Activated T-cell treated with anti-CD3 and anti-CD28 coated beads, Interleukin-2, amount 50 U/mL, for 24 hours (primary cell): Measurements from ENCODE around the gene CFAP97D2.
"Not testable (repeated sequence)": the region's sequence is repeated elsewhere in the genome, so short reads cannot be mapped to it uniquely, and the experiment has no call there.

Source experiments
- DNase-seq: peaks from one replicate; pipeline ENCODE4 v3.0.0-alpha.2; 2020
- H3K27ac Mint-ChIP-seq: 2 replicates; pipeline ENCODE4 v1.8.0; 2020; ENCODE audit warnings: mild to moderate bottlenecking, mixed read lengths
- H3K27me3 Mint-ChIP-seq: 2 replicates; pipeline ENCODE4 v1.8.0; 2020; ENCODE audit warnings: mixed read lengths
- H3K36me3 Mint-ChIP-seq: 2 replicates; pipeline ENCODE4 v1.8.0; 2020; ENCODE audit warnings: low read depth, mixed read lengths
- H3K4me1 Mint-ChIP-seq: 2 replicates; pipeline ENCODE4 v1.8.0; 2020; ENCODE audit warnings: low read depth, mixed read lengths
- H3K4me3 Mint-ChIP-seq: 2 replicates; pipeline ENCODE4 v1.8.0; 2020; ENCODE audit warnings: mild to moderate bottlenecking, moderate library complexity, mixed read lengths
- H3K9me3 Mint-ChIP-seq: 2 replicates; pipeline ENCODE4 v1.8.0; 2020; ENCODE audit warnings: mixed read lengths

Gene CFAP97D2

GRCh38 chr13:114148886-114149285, 30.2 kb upstream of the CFAP97D2 start:
- not testable (repeated sequence) for H3K36me3 Mint-ChIP-seq, DNase-seq, H3K27me3 Mint-ChIP-seq, H3K9me3 Mint-ChIP-seq
- H3K27ac Mint-ChIP-seq = peak overlapping the region; percentile 90
- peak overlapping the region; percentile 54 for H3K4me3 Mint-ChIP-seq
- H3K4me1 Mint-ChIP-seq = peaks cover 87% of the 10 kb centered on the region

- H3K4me3 Mint-ChIP-seq = no peak overlapping the region
- H3K27ac Mint-ChIP-seq = peak overlapping the region; percentile 90
- peak; percentile 35 for DNase-seq
- H3K36me3 Mint-ChIP-seq = no peaks in the 10 kb centered on the region
- no peaks in the 10 kb centered on the region for H3K27me3 Mint-ChIP-seq
- H3K9me3 Mint-ChIP-seq = peaks cover 5% of the 10 kb centered on the region
- H3K4me1 Mint-ChIP-seq = peaks cover 88% of the 10 kb centered on the region
Measured at GRCh38 chr13:114149774-114150740, 29.0 kb upstream of the CFAP97D2 start.

DNA sequence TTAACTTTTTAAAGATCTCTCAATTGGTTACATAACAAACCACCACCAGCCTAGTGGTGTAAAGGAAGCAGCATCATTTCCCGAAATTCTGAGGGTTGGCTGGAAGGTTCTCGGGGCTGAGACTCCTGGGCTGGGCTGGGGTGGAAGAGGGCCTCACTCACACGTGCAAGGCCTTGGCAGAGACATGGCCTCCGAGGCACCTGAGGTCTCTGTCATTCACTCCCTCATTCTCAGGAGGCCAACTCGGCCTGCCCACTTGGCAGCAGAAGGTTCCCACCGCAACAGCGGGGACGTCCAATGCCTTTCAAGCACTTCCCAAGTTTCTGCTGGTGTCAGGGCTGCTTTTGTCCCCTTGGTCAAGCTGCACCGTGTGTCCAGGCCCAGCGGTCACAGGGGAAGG, 28.0 kb upstream of the CFAP97D2 start:
- no peaks in the 10 kb centered on the region for H3K27me3 Mint-ChIP-seq
- H3K9me3 Mint-ChIP-seq = peaks cover 5% of the 10 kb centered on the region
- peak; percentile 36 for DNase-seq
- H3K27ac Mint-ChIP-seq = peak overlapping the region; percentile 75
- no peaks in the 10 kb centered on the region for H3K36me3 Mint-ChIP-seq
- H3K4me1 Mint-ChIP-seq = peaks cover 78% of the 10 kb centered on the region
- H3K4me3 Mint-ChIP-seq = peak overlapping the region; percentile 45

DNA sequence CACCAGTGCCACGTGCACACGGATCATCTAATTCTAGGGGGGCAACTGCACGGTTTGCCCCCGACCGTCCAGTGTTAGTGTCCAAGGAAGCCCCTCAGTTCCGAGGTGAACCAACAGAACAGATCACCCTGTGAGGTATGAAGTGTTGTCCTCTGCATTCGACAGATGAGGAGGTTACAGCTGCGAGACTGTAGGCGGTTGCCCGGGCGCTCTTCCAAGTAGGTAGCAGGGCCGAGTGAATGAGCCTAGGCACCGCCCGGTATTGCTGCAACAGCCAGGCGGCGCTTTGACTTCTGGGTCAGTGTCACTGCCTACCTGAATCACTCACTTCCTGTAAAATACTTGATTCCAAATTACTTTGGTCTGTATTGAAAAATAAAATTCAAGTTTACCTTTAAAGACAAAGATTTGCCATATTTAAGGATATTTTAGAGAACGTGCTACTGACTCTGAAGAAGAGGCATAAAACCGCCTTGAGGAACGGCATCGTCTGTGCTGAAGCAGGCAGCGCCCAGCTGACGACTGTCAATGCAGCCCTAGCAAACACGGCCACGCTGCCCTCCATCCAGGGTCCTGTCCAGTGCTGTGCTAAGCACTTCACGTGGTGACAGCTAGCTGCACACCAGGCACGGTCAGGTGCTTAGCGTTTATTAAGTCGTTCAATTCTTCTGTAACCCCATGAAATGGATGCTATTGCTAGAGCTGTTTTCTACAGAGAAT, 27.3 kb upstream of the CFAP97D2 start:
- Mint-ChIP-seq H3K27me3 (no peaks in the 10 kb centered on the region), H3K9me3 (peaks cover 5% of the 10 kb centered on the region), H3K27ac (peak overlapping the region; percentile 75), H3K36me3 (no peaks in the 10 kb centered on the region), H3K4me3 (peak overlapping the region; percentile 45), H3K4me1 (peaks cover 76% of the 10 kb centered on the region)
- DNase-seq = peak; percentile 59

GRCh38 chr13:114152285-114152645, 26.8 kb upstream of the CFAP97D2 start:
- peaks cover 5% of the 10 kb centered on the region for H3K9me3 Mint-ChIP-seq
- H3K27ac Mint-ChIP-seq = no peak overlapping the region
- no peaks in the 10 kb centered on the region for H3K36me3 Mint-ChIP-seq
- peaks cover 75% of the 10 kb centered on the region for H3K4me1 Mint-ChIP-seq
- DNase-seq = no peak
- no peak overlapping the region for H3K4me3 Mint-ChIP-seq
- H3K27me3 Mint-ChIP-seq = no peaks in the 10 kb centered on the region

DNA sequence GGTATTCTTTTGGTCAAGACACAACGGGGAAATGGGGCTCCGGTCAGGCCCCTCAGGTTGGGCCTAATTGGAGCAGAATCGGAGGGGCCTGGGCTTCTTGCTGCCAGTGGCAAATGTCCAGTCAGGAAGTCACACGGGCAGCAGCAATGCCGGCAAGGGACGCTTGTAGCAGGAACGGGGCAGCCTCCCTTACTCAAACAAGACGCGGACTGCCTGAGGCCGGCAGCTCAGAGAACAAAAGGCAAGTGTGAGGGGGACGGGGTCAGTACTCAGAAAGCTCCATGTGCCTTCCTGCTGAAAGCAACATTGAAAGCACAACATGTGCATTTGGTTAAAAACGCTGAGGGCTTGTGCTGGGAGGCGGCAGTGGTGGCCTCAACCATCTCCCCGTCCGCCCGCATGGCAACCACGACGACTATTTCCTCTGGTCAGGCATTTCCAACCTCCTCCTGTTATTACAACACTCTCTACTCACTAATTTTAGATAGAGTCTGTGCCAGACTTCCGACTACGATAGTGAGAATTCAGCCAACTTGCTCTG, 26.2 kb upstream of the CFAP97D2 start:
- Mint-ChIP-seq H3K4me3 (no peak overlapping the region), H3K27ac (no peak overlapping the region), H3K27me3 (no peaks in the 10 kb centered on the region), H3K36me3 (no peaks in the 10 kb centered on the region), H3K4me1 (peaks cover 77% of the 10 kb centered on the region), H3K9me3 (peaks cover 5% of the 10 kb centered on the region)
- no peak for DNase-seq

DNA sequence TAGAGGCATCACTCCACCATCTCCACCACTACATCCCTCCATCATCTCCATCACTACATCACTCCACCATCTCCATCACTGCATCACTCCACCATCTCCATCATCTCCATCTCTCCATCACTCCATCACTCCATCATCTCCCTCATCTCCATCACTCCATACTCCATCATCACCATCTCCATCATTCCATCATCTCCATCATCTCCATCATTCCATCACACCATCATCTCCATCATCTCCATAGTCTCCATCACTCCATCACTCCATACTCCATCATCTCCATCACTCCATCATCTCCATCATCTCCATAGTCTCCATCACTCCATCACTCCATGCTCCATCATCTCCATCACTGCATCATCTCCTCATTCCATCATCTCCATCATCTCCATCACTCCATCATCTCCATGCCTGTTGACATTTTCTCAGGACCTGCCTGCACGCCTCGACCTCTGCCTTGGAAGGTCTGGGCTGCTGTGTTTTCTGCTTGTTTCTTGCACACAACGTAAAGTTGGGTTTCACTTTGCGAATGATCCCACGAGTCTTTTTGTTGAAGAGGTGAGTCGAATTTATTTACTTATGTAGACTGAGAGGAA, 25.5 kb upstream of the CFAP97D2 start:
- Mint-ChIP-seq H3K27me3 (no peaks in the 10 kb centered on the region), H3K27ac (no peak overlapping the region), H3K9me3 (peaks cover 5% of the 10 kb centered on the region), H3K4me3 (peak overlapping the region; percentile 11), H3K36me3 (no peaks in the 10 kb centered on the region), H3K4me1 (peaks cover 74% of the 10 kb centered on the region)
- no peak for DNase-seq

- peak overlapping the region; percentile 69 for H3K27ac Mint-ChIP-seq
- no peak for DNase-seq
Measured at GRCh38 chr13:114154476-114154875, 24.6 kb upstream of the CFAP97D2 start.

GRCh38 chr13:114155320-114155719, 23.7 kb upstream of the CFAP97D2 start:
- no peak for DNase-seq
- no peaks in the 10 kb centered on the region for H3K36me3 Mint-ChIP-seq
- no peak overlapping the region for H3K4me3 Mint-ChIP-seq
- peaks cover 5% of the 10 kb centered on the region for H3K9me3 Mint-ChIP-seq
- peaks cover 74% of the 10 kb centered on the region for H3K4me1 Mint-ChIP-seq
- no peaks in the 10 kb centered on the region for H3K27me3 Mint-ChIP-seq
- H3K27ac Mint-ChIP-seq = no peak overlapping the region

More at GRCh38 chr13:114154476-114154875, 24.6 kb upstream of the CFAP97D2 start:
- peaks cover 74% of the 10 kb centered on the region for H3K4me1 Mint-ChIP-seq
- H3K36me3 Mint-ChIP-seq = no peaks in the 10 kb centered on the region
- H3K9me3 Mint-ChIP-seq = peaks cover 5% of the 10 kb centered on the region
- peak overlapping the region; percentile 34 for H3K4me3 Mint-ChIP-seq
- H3K27me3 Mint-ChIP-seq = no peaks in the 10 kb centered on the region

GRCh38 chr13:114155926-114156883, 22.9 kb upstream of the CFAP97D2 start:
- Mint-ChIP-seq H3K4me1 (peaks cover 74% of the 10 kb centered on the region), H3K9me3 (peaks cover 5% of the 10 kb centered on the region), H3K36me3 (no peaks in the 10 kb centered on the region), H3K4me3 (peak overlapping the region; percentile 20), H3K27me3 (no peaks in the 10 kb centered on the region), H3K27ac (peak overlapping the region; percentile 80)
- no peak for DNase-seq

GRCh38 chr13:114157869-114158495, 21.1 kb upstream of the CFAP97D2 start:
- Mint-ChIP-seq H3K27me3 (no peaks in the 10 kb centered on the region), H3K4me3 (no peak overlapping the region), H3K27ac (no peak overlapping the region), H3K36me3 (no peaks in the 10 kb centered on the region), H3K9me3 (peaks cover 5% of the 10 kb centered on the region), H3K4me1 (peaks cover 73% of the 10 kb centered on the region)
- DNase-seq = no peak

GRCh38 chr13:114158869-114159666, 20.0 kb upstream of the CFAP97D2 start:
- Mint-ChIP-seq H3K4me1 (peaks cover 68% of the 10 kb centered on the region), H3K27ac (peak overlapping the region; percentile 50)
- H3K27me3 Mint-ChIP-seq, H3K36me3 Mint-ChIP-seq, H3K4me3 Mint-ChIP-seq, DNase-seq, H3K9me3 Mint-ChIP-seq: not testable (repeated sequence)
